Right lobe of liver (tissue), 4 donors: Measurements from ENCODE around the gene GNB5.

Experiments
- CTCF ChIP-seq, 4 donors: fragments of 200-600 bp in 3 of 4; fragments of 450-650 bp in 1 of 4; IDR thresholded peaks; one replicate each; pipeline versions ENCODE4 v1.5.1 to v1.8.0; 2016 to 2022; ENCODE audit warnings: antibody characterized with exemption in 4 of 4, mild to moderate bottlenecking in 2 of 4
- POLR2A ChIP-seq: fragments of 450-650 bp; IDR thresholded peaks from one replicate; pipeline ENCODE4 v1.6.1; 2017; ENCODE audit warnings: antibody characterized with exemption, mild to moderate bottlenecking
- donor health status: DM: no; HTN: no; CAD: no.
- donor health status: DM: no; HTN: no; CAD: no.
- donor health status: DM: no; HTN: yes; CAD: no.

GRCh38 chr15:52218371-52218770 is 27.2 kb upstream of the GNB5 start:
- no peak for TF ChIP-seq POLR2A
- TF ChIP-seq CTCF (IDR thresholded peaks at IDR 0.05): no peak
